Mesothelial cell of epicardium (in vitro differentiated cells): ENCODE results near the gene ZBTB47. TPM values are rescaled to one million over a fixed set of nuclear protein-coding genes. Genes with fewer than 3 reads are reported as not detected.

ENCODE experiments used
- DNase-seq, 2 experiments: peaks; one replicate each; pipeline ENCODE4 v3.0.0; 2021; ENCODE audit warnings: low spot score in 2 of 2; ENCODE audit not compliant: unreplicated experiment in 2 of 2
- H3K27ac Mint-ChIP-seq: 2 replicates; pipeline ENCODE4 v1.8.0; 2021; ENCODE audit warnings: mixed read lengths
- H3K27me3 Mint-ChIP-seq: 2 replicates; pipeline ENCODE4 v1.8.0; 2021; ENCODE audit warnings: low read depth, mixed read lengths
- H3K36me3 Mint-ChIP-seq: 2 replicates; pipeline ENCODE4 v1.8.0; 2021; ENCODE audit warnings: mixed read lengths
- H3K4me1 Mint-ChIP-seq: 2 replicates; pipeline ENCODE4 v1.8.0; 2021; ENCODE audit warnings: mixed read lengths
- H3K4me3 Mint-ChIP-seq: 2 replicates; pipeline ENCODE4 v1.8.0; 2021; ENCODE audit warnings: mild to moderate bottlenecking, moderate library complexity, mixed read lengths
- H3K9me3 Mint-ChIP-seq: 2 replicates; pipeline ENCODE4 v1.8.0; 2021; ENCODE audit warnings: mixed read lengths
- total RNA-seq: library from RNA; stranded (reverse); gene quantifications from 3 replicates; pipeline ENCODE4 v1.2.1, GENCODE V29; 2021
- TF ChIP-seq, protein P1 (sequence below): fragments of 200-600 bp; sonication (generic); IDR thresholded peaks from one replicate; pipeline ENCODE4 v1.5.0; 2021; ENCODE audit warnings: antibody characterized with exemption; ENCODE audit not compliant: unreplicated experiment

The ZBTB47 gene
- total RNA-seq, 1 donor from 2014 or later = 23.6 TPM

DNA sequence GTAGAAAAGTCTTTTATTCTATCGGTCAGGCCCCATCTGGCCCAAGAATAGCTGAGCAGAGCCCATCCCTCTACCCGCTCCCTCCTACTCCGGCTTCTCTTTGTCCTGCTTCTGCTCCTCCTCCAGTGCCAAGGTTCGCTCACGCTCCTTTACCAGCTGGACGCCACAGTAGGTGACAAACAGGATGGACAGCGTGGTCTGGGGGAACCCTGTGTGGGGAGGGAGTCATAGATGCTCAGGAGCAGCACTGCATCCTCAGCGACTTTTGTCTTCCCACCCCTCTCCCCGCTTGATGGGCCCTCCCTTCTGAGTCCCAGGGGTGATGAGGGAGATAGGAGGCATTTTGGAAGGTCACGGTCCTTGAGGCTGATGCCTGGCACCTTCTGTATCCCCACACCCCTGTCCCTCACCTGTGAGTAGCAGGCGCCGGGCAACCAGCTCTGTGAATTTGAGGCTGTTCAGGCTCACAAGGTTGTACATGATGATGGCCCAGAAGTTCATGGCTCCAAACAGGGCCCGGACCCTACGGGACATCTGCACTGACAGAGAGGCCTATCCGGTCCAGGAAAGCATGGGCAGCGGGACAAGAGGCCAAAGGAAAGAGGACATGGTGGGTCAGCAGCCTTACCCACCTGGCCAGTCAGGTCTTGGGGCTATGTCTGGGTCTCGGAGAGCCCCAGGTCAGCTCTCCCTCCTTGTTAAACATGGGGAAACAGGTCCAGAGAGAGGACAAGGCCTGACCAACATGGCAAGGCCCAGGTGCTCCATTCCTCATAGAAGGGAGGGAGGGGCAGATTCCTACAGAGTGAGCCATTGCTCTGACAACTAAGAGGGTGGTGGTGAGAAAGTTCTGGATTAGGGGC, 39.4 kb downstream of the ZBTB47 start:
- H3K4me3 Mint-ChIP-seq = no peak overlapping the region
- TF ChIP-seq, protein P1, sequence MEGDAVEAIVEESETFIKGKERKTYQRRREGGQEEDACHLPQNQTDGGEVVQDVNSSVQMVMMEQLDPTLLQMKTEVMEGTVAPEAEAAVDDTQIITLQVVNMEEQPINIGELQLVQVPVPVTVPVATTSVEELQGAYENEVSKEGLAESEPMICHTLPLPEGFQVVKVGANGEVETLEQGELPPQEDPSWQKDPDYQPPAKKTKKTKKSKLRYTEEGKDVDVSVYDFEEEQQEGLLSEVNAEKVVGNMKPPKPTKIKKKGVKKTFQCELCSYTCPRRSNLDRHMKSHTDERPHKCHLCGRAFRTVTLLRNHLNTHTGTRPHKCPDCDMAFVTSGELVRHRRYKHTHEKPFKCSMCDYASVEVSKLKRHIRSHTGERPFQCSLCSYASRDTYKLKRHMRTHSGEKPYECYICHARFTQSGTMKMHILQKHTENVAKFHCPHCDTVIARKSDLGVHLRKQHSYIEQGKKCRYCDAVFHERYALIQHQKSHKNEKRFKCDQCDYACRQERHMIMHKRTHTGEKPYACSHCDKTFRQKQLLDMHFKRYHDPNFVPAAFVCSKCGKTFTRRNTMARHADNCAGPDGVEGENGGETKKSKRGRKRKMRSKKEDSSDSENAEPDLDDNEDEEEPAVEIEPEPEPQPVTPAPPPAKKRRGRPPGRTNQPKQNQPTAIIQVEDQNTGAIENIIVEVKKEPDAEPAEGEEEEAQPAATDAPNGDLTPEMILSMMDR = no peak
- H3K36me3 Mint-ChIP-seq = no peaks in the 10 kb centered on the region
- H3K27ac Mint-ChIP-seq = no peak overlapping the region
- no peak for DNase-seq
- peaks cover 36% of the 10 kb centered on the region for H3K27me3 Mint-ChIP-seq
- H3K4me1 Mint-ChIP-seq = no peaks in the 10 kb centered on the region
- H3K9me3 Mint-ChIP-seq = no peaks in the 10 kb centered on the region

DNA sequence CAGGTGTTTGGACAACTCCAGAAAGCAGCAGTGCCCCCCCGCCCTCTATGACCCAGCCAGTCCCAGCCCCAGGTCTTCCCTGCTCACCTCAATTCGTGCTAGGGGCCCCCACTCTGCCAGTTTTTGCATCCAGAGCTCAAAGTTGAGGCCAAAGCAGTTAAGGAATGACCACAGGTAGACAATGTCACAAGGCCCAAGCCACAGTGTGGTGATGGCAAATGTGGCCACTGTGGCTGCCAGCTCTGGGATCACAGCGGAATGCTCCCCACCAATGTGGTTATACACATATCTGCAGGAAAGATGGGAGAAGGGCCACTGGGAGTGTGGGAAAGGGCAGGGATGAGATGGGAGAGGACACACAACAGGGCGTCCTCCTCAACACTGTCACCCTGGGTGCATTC, 40.0 kb downstream of the ZBTB47 start:
- peak in 1 of 2 experiments; percentile 6 for DNase-seq
- Mint-ChIP-seq H3K4me1 (no peaks in the 10 kb centered on the region), H3K27ac (no peak overlapping the region), H3K9me3 (no peaks in the 10 kb centered on the region), H3K36me3 (no peaks in the 10 kb centered on the region), H3K4me3 (no peak overlapping the region), H3K27me3 (peaks cover 39% of the 10 kb centered on the region)
- TF ChIP-seq, protein P1 = no peak

DNA sequence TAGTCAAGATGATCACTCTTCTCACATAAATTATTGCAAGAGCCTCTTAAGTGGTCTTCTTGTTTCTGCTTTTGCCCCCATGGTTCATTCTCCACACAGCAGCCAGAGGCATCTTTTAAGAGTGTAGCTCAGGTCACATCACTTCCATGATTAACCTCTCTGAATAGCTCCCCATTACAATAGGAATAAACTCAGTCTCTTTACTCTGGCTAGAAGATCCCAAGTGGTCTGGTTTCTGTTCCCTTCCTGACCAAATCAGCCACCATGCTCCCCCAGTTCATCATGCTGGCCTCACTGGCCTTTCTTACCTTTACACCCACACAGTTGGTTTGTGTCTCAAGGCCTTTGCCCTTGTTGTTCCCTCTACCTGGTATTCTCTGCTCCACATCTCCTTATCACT, 40.9 kb downstream of the ZBTB47 start:
- DNase-seq = no peak
- no peaks in the 10 kb centered on the region for H3K4me1 Mint-ChIP-seq
- peaks cover 34% of the 10 kb centered on the region for H3K27me3 Mint-ChIP-seq
- H3K36me3 Mint-ChIP-seq = no peaks in the 10 kb centered on the region
- H3K9me3 Mint-ChIP-seq = no peaks in the 10 kb centered on the region
- no peak overlapping the region for H3K4me3 Mint-ChIP-seq
- H3K27ac Mint-ChIP-seq = no peak overlapping the region
- TF ChIP-seq, protein P1 = no peak

DNA sequence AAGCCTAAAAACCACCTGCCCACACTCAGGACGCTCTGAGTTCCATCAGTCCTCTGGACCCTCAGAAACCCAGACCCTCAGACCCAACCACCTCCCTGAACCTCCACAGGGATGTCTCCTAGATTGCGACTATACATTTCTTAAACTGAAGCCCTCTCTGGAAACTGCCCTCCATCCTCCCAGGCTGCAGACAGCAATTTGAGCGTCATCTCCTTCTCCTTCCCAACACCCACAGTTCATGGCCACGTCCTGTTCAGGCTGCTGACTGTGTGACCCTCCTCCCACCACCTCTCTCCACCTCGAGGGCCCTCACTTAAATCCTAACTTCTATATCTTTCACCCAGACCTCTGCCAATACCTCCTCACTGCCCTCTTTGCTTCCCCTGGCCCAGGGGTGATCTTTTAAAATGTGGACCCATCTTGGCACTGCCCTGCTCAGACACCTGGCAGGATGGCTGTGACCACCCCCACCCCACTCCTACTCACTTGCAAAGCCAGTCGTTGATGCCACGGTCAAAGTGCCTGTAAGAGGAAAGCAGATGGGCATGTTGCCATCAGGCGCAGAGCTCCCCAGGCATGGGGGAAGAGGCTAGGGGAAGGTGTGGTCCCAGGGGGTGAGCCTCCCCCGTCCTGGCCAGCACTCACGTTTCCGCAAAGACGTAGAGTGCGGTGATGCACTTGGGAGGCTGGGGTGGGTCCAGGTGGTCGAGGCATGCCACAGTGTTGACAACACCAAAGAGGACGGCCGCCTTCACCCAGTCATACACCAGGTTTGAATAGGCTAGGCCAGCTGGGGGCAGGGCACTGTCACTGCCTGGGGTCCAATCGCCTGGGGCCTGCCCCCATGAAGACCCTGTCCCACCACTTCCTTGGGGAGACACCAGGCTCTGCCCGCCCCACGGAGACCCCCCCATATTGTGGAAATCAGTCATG, 43.1 kb downstream of the ZBTB47 start:
- H3K27me3 Mint-ChIP-seq = peaks cover 13% of the 10 kb centered on the region
- no peak overlapping the region for H3K4me3 Mint-ChIP-seq
- DNase-seq = peak; percentile 15 to 35
- TF ChIP-seq, protein P1 = no peak
- H3K27ac Mint-ChIP-seq = no peak overlapping the region
- H3K36me3 Mint-ChIP-seq = no peaks in the 10 kb centered on the region
- H3K4me1 Mint-ChIP-seq = no peaks in the 10 kb centered on the region
- no peaks in the 10 kb centered on the region for H3K9me3 Mint-ChIP-seq

DNA sequence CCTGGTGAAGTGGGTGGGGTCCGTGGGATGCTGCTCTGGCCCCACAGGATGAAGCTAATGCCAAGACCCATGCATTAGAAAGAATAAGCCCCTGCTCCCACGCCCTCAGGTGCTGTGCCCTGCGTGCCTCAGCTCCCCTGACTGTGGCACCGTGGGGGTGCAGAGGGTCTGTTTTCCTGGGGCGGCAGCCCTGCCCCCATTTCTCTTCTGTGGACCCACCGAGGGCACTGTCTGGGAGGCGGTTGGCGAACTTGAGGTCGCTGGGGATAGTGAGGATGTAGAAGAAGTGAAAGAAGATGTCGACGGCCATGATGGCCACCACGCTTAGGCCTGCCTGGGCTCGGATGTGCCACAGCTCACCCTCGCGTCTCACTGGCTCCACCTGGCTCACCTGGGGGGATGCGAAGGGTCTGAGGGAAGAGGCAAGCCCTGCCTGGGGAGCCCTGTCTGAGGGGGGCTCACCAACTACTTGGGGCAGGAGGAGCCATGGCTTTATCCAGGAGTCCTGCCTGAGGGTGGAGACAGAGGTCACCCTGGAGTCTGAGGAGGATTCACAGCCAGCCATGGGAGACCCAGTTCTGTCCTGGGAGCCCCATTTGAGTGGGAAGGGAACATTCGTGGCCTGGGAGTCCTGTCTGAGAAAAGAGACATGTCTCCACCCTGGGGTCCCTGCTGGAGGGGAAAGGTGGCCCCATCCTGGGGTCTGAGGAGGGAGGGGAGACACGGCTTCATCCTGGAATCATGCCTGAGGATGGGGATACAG, 44.0 kb downstream of the ZBTB47 start:
- Mint-ChIP-seq H3K27me3 (peaks cover 8% of the 10 kb centered on the region), H3K9me3 (no peaks in the 10 kb centered on the region), H3K4me3 (no peak overlapping the region), H3K27ac (no peak overlapping the region), H3K4me1 (no peaks in the 10 kb centered on the region), H3K36me3 (no peaks in the 10 kb centered on the region)
- DNase-seq = peak in 1 of 2 experiments; percentile 11
- TF ChIP-seq, protein P1 = no peak
